ENCODE measurements around the gene NBPF1. TPM values are rescaled to one million over a fixed set of nuclear protein-coding genes. Genes with fewer than 3 reads are reported as not detected.
"Not testable (repeated sequence)": the region's sequence is repeated elsewhere in the genome, so short reads cannot be mapped to it uniquely, and the experiment has no call there.

NBPF1 gene
- polyA plus RNA-seq, 3 donors, result 67.3 to 95.4 (median 76.8) TPM

GRCh38 chr1:16516694-16517410 lies 96.5 kb downstream of the NBPF1 start:
- not testable (repeated sequence) for DNase-seq

DNA sequence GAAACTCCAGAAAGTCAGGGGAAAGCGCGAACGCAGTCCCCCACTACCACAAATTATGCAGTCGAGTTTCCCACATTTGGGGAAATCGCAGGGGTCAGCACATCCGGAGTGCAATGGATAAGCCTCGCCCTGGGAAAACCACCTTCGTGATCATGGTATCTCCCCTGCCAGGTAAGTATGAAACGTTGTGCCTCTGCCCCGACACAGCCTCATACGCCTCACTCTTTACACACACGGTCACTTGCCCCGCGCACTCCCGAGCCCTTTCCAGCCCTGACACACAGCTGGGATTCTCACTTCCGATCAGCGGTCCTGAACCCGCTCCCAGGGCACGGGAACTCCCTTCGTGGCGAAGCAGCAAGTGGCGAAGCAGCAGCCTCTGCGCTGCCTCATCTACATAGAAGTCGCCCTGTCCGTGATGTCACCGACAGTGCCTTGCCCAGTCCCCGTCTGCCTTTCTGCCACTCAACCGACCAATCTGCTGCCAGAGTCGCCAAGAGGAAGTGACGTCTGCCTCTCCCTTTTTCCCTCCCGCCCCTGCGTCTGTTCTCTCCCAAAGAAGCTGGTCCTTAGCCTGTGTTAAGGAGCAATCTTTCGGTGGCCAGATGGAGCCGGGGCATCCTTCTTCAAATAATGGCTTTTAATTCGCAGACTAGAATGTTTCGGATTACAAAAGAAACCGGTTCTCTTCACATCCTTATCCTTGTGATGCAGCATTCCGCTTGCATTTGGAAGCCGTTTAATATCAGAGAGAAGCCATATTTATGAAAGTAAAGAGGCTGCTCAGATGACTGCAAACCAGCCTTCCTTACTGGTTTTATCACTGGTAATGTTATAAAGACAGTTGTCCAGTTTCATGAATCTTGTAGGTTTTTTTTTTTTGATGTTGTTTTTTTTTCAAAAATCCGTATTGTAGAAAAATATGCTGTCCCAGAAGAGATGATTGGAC lies 99.0 kb downstream of the NBPF1 start, which contains the start of gene RNU1-1:
RNU1-1 (minus strand) TSS at position 179 of the 949 bp plus-strand sequence.
- DNase-seq, result peak; percentile 57

GRCh38 chr1:16513412-16514106 lies 99.8 kb downstream of the NBPF1 start:
- peak; percentile 75 for DNase-seq

DNA sequence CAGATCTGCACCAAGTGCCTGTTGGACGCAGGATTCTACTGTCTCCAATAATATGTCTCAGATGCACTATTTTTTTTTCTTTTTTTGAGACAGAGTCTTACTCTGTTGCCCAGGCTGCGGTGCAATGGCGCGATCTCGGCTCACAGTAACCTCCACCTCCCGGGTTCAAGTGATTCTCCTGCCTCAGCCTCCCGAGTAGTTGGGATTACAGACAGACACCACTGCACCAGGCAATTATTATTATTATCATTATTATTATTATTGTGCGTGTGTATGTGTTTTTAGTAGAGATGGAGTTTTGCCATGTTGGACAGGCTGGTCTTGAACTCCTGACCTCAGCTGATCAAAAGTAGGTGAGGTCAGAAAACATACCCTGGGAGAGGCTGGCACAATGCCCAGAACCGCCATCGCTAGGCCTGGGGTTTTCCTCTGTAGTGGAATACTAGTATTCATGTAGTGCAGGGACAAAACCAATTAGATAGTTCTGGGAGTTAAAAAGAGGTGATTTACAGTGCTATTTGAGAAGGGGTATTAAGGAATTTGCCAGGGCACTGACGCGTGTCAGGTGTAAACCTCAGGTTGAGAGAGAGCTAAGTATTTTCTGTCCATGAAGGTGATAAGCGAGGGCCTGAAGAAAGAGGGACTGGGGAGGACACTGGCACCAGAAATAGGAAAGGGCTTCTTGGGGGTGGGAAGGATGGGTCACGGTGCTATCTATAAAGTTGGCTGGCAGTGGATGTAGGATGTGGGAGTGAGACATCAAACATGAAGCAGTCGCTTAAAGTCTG lies 100.5 kb downstream of the NBPF1 start:
- DNase-seq, result not testable (repeated sequence)

Other genes starting within 250 kb of the NBPF1 start
- gene SZRD1, start 246.3 kb downstream of the NBPF1 start, polyA plus RNA-seq (ENCODE audit: insufficient read length in 3 of 3), result 100 to 1,000 TPM in 2 of 3 donors, 10 to 100 TPM in 1; 99.9 to 121 (median 112) TPM
- gene SPATA21, start 176.1 kb downstream of the NBPF1 start, polyA plus RNA-seq (ENCODE audit: insufficient read length in 3 of 3), result under 1 TPM; 0.04 to 0.37 (median 0.30) TPM
- gene NECAP2, start 172.8 kb downstream of the NBPF1 start, polyA plus RNA-seq (ENCODE audit: insufficient read length in 3 of 3), result 10 to 100 TPM; 64.9 to 70.0 (median 68.9) TPM
- not detected for gene RNU1-1, start 99.3 kb downstream of the NBPF1 start, polyA plus RNA-seq (ENCODE audit: insufficient read length in 3 of 3)
- gene RNU1-3, start 53.4 kb upstream of the NBPF1 start, polyA plus RNA-seq (ENCODE audit: insufficient read length in 3 of 3), result not detected
- not detected for gene RNU1-4, start 127.0 kb upstream of the NBPF1 start, polyA plus RNA-seq (ENCODE audit: insufficient read length in 3 of 3)

Data from renal pelvis (tissue), 4 donors.